ENCODE data around the gene CNTNAP1.

CNTNAP1 gene

DNA sequence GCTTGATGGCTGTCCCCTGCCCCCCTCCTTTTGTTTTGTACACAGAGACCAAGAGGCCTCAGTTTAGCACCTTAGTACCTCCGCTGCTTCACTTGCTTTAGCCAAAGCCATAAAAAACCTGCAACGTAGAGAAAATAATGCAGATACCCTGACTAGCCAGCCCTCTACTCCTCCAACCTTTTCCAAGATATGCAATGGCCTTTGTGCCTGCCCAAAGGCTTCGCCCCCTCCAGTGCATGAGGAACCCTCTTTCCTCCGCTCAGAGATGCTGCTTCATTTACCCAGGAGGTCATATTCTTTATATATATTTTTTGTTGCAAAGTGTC lies 17.0 kb downstream of the CNTNAP1 start:
- TF ChIP-seq POLR2AphosphoS5 (IDR thresholded peaks at IDR 0.05; ENCODE audit: borderline replicate concordance, low read depth, low read length): no peak
- no peak for TF ChIP-seq EZH2 (IDR thresholded peaks at IDR 0.05)
- Histone ChIP-seq H3K36me3 (ENCODE audit: insufficient read depth, low read length) (peaks cover 39% of the 10 kb centered on the region; the same call in 1 of the 2 replicates), H3K4me3 (no peak overlapping the region), H3K9me3 (ENCODE audit: low read depth, low read length) (no peaks in the 10 kb centered on the region), H3K27ac (no peak overlapping the region), H3K9ac (ENCODE audit: insufficient read length) (no peak overlapping the region)
- no peak for DNase-seq (ENCODE audit: low read depth, low spot score)

DNA sequence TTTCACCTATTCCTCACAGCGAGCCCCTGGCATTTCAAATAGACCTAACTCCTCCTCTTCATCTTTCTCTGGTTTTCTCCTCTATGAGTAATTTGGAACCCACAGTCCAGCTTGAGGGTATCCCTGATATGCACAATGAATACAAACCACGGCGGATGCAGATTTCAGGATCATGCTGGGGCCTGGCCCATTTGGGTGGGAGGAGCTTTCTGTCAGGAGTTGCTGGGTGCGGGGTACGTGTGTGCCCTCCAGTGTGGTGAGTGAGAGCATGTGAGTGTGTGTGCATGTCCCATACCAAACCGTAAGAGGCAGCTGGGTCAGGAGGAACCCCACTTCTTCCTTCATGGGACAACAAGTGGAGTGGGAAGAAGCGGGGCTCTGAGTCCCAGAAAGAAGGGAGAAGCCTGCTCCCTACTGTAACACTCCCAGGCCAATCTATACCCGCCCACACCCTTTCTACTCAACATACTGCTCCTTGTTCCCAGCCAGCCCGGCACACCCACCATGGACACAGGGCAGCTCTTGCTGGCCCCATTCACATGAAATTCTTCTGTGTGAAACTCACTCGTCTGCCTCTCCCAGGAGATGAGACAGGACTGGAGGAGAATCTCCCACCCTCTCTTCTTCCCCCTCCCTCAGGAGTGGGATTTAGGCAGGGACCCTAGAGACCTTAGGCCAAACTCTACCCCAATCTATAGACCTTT lies 18.4 kb downstream of the CNTNAP1 start:
- H3K27ac ChIP-seq: no peak overlapping the region
- no peak for TF ChIP-seq FOXP2 (optimal IDR thresholded peaks at IDR 0.05; ENCODE audit: control extremely low read depth, extremely low read length, insufficient read depth)
- no peak for TF ChIP-seq EZH2 (IDR thresholded peaks at IDR 0.05)
- no peak for TF ChIP-seq POLR2AphosphoS5 (IDR thresholded peaks at IDR 0.05; ENCODE audit: borderline replicate concordance, low read depth, low read length)
- no peaks in the 10 kb centered on the region for H3K9me3 ChIP-seq (ENCODE audit: low read depth, low read length)
- no peak for DNase-seq (ENCODE audit: low read depth, low spot score)
- peaks cover 49% of the 10 kb centered on the region; the same call in 1 of the 2 replicates for H3K36me3 ChIP-seq (ENCODE audit: insufficient read depth, low read length)
- no peak overlapping the region for H3K9ac ChIP-seq (ENCODE audit: insufficient read length)
- H3K4me3 ChIP-seq: no peak overlapping the region

DNA sequence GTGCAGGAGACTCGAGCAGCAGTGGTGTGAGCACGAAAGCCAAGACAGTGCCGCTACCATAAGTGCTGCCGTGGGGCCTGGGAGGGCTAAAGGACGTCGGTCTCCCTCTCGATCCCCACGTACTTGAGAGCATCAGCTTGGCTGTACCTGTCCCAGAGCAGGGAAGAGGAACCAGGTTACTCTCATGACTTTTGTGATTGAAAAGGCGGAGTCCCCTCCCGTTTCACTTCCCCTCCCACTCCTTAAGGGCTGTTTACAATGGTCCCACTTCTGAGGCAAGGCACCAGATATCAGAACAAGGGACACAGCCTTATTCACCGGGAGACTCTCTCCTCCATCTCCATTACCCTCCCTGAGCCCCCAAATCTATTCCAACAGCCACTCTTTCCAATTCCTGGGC lies 20.1 kb downstream of the CNTNAP1 start:
- Histone ChIP-seq H3K4me3 (no peak overlapping the region), H3K9me3 (ENCODE audit: low read depth, low read length) (no peaks in the 10 kb centered on the region), H3K9ac (ENCODE audit: insufficient read length) (no peak overlapping the region), H3K27ac (no peak overlapping the region), H3K36me3 (ENCODE audit: insufficient read depth, low read length) (peaks cover 61% of the 10 kb centered on the region; the same call in 1 of the 2 replicates)
- DNase-seq (ENCODE audit: low read depth, low spot score): no peak
- TF ChIP-seq EZH2 (IDR thresholded peaks at IDR 0.05) (no peak), POLR2AphosphoS5 (IDR thresholded peaks at IDR 0.05; ENCODE audit: borderline replicate concordance, low read depth, low read length) (no peak)

DNA sequence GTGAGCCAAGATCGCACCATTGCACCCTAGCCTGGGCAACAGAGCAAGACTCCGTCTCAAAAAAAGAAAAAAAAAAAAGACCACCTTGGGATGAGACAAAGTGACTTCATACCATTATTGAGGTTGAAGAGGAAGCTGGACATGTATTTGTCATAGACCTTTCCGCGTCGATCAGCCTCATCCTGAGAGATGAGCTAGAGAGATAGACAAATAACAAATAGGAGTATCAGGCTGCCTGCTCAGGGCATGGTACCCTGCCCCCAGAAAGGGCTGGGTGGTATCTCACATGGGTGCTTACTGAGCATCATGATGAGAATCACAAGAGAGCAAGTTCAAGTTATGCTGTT lies 22.1 kb downstream of the CNTNAP1 start:
- Histone ChIP-seq H3K9me3 (ENCODE audit: low read depth, low read length) (no peaks in the 10 kb centered on the region), H3K27ac (no peak overlapping the region), H3K4me3 (no peak overlapping the region), H3K9ac (ENCODE audit: insufficient read length) (no peak overlapping the region), H3K36me3 (ENCODE audit: insufficient read depth, low read length) (peaks cover 76% of the 10 kb centered on the region)
- no peak for TF ChIP-seq EZH2 (IDR thresholded peaks at IDR 0.05)
- no peak for TF ChIP-seq POLR2AphosphoS5 (IDR thresholded peaks at IDR 0.05; ENCODE audit: borderline replicate concordance, low read depth, low read length)
- TF ChIP-seq FOXP2 (optimal IDR thresholded peaks at IDR 0.05; ENCODE audit: control extremely low read depth, extremely low read length, insufficient read depth): no peak
- no peak for DNase-seq (ENCODE audit: low read depth, low spot score)

DNA sequence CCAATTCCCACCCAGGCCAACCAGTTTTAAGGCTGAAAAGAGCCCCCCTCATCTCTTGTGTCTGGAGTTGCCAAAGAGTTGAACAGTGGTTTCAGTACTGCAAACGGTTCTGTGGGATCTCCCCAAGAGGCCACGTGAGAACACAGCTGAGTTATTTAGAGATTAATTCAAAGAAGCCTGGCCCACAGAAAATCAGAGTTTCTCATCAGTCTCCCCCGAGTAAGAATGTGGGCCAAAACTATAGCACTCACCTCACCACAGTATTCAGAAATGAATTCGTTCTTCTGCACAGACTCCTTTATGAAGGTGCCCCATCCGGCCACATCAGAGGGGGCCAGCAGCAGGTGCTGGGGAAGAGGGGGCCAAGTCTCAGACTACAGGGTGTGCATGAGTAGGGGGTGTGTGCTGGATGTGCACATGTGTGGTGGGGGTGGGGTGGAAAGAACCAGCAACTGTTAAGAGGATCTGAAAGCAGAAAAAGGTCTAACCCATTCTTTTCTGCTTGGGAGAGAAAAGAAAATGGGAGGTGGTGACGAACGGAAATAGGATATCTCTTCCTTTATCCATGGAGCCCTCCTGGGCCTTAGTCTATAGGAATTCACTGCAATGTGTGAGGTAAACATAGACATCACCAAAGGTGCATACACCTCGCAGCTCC lies 22.6 kb downstream of the CNTNAP1 start:
- Histone ChIP-seq H3K9ac (ENCODE audit: insufficient read length) (no peak overlapping the region), H3K36me3 (ENCODE audit: insufficient read depth, low read length) (peaks cover 80% of the 10 kb centered on the region), H3K27ac (no peak overlapping the region), H3K9me3 (ENCODE audit: low read depth, low read length) (no peaks in the 10 kb centered on the region), H3K4me3 (no peak overlapping the region)
- TF ChIP-seq FOXP2 (optimal IDR thresholded peaks at IDR 0.05; ENCODE audit: control extremely low read depth, extremely low read length, insufficient read depth) (no peak), EZH2 (IDR thresholded peaks at IDR 0.05) (no peak), POLR2AphosphoS5 (IDR thresholded peaks at IDR 0.05; ENCODE audit: borderline replicate concordance, low read depth, low read length) (no peak)
- DNase-seq (ENCODE audit: low read depth, low spot score): no peak

DNA sequence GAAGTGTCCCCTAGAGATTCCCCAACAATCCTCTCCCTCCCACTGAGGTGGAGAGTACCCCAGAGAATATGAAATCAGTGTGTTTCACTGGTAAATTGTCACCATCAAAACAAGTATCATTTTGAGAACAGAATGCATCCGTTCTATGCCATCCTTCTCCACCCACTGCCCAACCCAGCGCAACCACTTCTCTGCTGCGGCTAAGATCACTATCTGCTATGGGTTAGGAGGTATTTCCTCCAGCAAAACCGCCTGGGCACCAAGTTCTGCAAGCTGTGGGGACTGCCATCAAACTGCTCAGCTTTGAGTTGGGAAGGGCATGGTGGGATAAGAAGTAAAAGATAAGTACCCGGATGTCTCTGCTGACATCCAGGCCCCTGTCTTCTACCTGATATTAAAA lies 24.4 kb downstream of the CNTNAP1 start:
- Histone ChIP-seq H3K9ac (ENCODE audit: insufficient read length) (no peak overlapping the region), H3K27ac (no peak overlapping the region), H3K36me3 (ENCODE audit: insufficient read depth, low read length) (peaks cover 88% of the 10 kb centered on the region), H3K9me3 (ENCODE audit: low read depth, low read length) (no peaks in the 10 kb centered on the region), H3K4me3 (no peak overlapping the region)
- TF ChIP-seq POLR2AphosphoS5 (IDR thresholded peaks at IDR 0.05; ENCODE audit: borderline replicate concordance, low read depth, low read length) (no peak), EZH2 (IDR thresholded peaks at IDR 0.05) (no peak), FOXP2 (optimal IDR thresholded peaks at IDR 0.05; ENCODE audit: control extremely low read depth, extremely low read length, insufficient read depth) (no peak)
- DNase-seq (ENCODE audit: low read depth, low spot score): no peak

DNA sequence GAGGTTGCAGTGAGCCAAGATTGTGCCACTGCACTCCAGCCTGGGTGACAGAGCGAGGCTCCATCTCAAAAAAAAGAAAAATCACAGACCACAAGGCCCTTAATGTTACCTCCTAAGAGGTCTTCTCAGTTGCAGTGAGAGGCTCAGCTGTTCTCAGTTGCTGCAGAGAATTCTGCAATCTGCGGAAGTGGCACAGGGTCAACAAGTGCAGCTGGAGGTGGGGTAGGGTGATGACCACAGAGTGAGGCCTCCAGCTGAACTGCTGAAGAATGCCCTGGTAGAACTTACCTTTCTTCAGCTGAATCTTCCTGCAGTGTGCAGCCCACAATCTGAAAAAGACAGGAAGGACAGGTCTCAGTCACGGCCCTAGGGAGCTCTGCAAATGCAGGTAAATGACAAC lies 26.3 kb downstream of the CNTNAP1 start:
- H3K27ac ChIP-seq: no peak overlapping the region

DNA sequence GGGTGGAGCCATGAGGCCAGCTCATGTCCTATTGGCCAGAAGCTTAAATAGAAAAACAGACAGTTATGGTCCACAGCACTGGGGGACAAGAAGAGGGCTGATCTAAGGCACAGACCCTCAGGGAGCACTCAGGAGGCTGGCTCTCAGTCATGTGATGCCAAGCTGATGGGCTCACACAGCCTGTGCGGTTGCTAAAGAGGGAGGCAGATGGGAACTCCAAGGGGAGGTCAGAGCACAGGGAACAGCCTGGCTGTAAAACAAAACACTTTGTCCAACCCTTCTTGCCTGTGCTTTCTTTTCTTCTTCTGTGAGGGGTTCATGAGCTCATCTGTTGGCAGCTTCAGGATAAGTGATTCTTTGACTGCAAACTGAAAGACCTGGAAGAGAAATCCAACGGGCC lies 27.2 kb downstream of the CNTNAP1 start:
- Histone ChIP-seq H3K9ac (ENCODE audit: insufficient read length) (no peak overlapping the region), H3K4me3 (no peak overlapping the region), H3K9me3 (ENCODE audit: low read depth, low read length) (no peaks in the 10 kb centered on the region), H3K36me3 (ENCODE audit: insufficient read depth, low read length) (peaks cover 88% of the 10 kb centered on the region), H3K27ac (no peak overlapping the region)
- TF ChIP-seq FOXP2 (optimal IDR thresholded peaks at IDR 0.05; ENCODE audit: control extremely low read depth, extremely low read length, insufficient read depth) (no peak), EZH2 (IDR thresholded peaks at IDR 0.05) (no peak), POLR2AphosphoS5 (IDR thresholded peaks at IDR 0.05; ENCODE audit: borderline replicate concordance, low read depth, low read length) (no peak)
- no peak for DNase-seq (ENCODE audit: low read depth, low spot score)

More for the DNA sequence above, 26.3 kb downstream of the CNTNAP1 start:
- Histone ChIP-seq H3K4me3 (no peak overlapping the region), H3K36me3 (ENCODE audit: insufficient read depth, low read length) (peaks cover 89% of the 10 kb centered on the region), H3K9ac (ENCODE audit: insufficient read length) (no peak overlapping the region), H3K9me3 (ENCODE audit: low read depth, low read length) (no peaks in the 10 kb centered on the region)
- DNase-seq (ENCODE audit: low read depth, low spot score): no peak
- TF ChIP-seq FOXP2 (optimal IDR thresholded peaks at IDR 0.05; ENCODE audit: control extremely low read depth, extremely low read length, insufficient read depth) (no peak), EZH2 (IDR thresholded peaks at IDR 0.05) (no peak), POLR2AphosphoS5 (IDR thresholded peaks at IDR 0.05; ENCODE audit: borderline replicate concordance, low read depth, low read length) (no peak)
